Peyer's patch (tissue), 4 donors: ENCODE data around the gene ARIH1. TPM values are rescaled to one million over a fixed set of nuclear protein-coding genes. Genes with fewer than 3 reads are reported as not detected.
"Not testable (repeated sequence)": the region's sequence is repeated elsewhere in the genome, so short reads cannot be mapped to it uniquely, and the experiment has no call there.

Source experiments
- DNase-seq, 3 donors: peaks; one replicate each; pipeline ENCODE4 v3.0.0-alpha.2; 2017 to 2019
- H3K27ac ChIP-seq, 4 donors: fragments of 200-600 bp; sonication (generic); one replicate each; pipeline ENCODE4 v1.5.1; 2016 to 2019
- H3K27me3 ChIP-seq, 2 donors: fragments of 200-600 bp; sonication (generic); one replicate each; pipeline ENCODE4 v1.5.1; 2019
- H3K36me3 ChIP-seq, 3 donors: fragments of 200-600 bp; sonication (generic); one replicate each; pipeline ENCODE4 v1.5.1; 2016 to 2019
- H3K4me1 ChIP-seq, 4 donors: fragments of 200-600 bp; sonication (generic); one replicate each; pipeline ENCODE4 v1.5.1; 2016 to 2019
- H3K4me3 ChIP-seq, 4 donors: fragments of 200-600 bp; sonication (generic); 1 replicate in 3 of 4; 2 replicates in 1 of 4; pipeline ENCODE4 v1.5.1; 2016 to 2019; ENCODE audit warnings: mild to moderate bottlenecking in 1 of 4
- H3K9me3 ChIP-seq, 4 donors: fragments of 200-600 bp; sonication (generic); one replicate each; pipeline ENCODE4 v1.5.1; 2016 to 2019; ENCODE audit warnings: mild to moderate bottlenecking in 1 of 4
- POLR2A ChIP-seq, 2 donors: fragments of 450-650 bp; IDR thresholded peaks; one replicate each; pipeline ENCODE4 v1.5.1; 2017; ENCODE audit warnings: antibody characterized with exemption in 2 of 2, mild to moderate bottlenecking in 2 of 2, moderate library complexity in 2 of 2
- total RNA-seq, 4 donors: library from RNA; depleted of rRNA; stranded (reverse); fragments of >200 nt; gene quantifications; one replicate each; pipeline ENCODE4 v1.1.0, GENCODE V29; 2016
- TF ChIP-seq, protein P1 (sequence below), 6 experiments: fragments of 450-650 bp in 4 of 6; fragments of 200-600 bp in 2 of 6; sonication (generic) in 1 of 6; IDR thresholded peaks; one replicate each; pipeline ENCODE4 v1.5.1; 2017 to 2019; ENCODE audit warnings: antibody characterized with exemption in 6 of 6, mild to moderate bottlenecking in 3 of 6, moderate library complexity in 1 of 6

Gene ARIH1
- total RNA-seq, 4 donors from 2014 or later = 42.3 to 81.7 (median 52.3) TPM

- Histone ChIP-seq H3K9me3 (no peaks in the 10 kb centered on the region), H3K36me3 (no peaks in the 10 kb centered on the region), H3K27me3 (no peaks in the 10 kb centered on the region), H3K4me1 (no peaks in the 10 kb centered on the region), H3K4me3 (no peak overlapping the region), H3K27ac (no peak overlapping the region)
- no peak for DNase-seq
- TF ChIP-seq, protein P1, sequence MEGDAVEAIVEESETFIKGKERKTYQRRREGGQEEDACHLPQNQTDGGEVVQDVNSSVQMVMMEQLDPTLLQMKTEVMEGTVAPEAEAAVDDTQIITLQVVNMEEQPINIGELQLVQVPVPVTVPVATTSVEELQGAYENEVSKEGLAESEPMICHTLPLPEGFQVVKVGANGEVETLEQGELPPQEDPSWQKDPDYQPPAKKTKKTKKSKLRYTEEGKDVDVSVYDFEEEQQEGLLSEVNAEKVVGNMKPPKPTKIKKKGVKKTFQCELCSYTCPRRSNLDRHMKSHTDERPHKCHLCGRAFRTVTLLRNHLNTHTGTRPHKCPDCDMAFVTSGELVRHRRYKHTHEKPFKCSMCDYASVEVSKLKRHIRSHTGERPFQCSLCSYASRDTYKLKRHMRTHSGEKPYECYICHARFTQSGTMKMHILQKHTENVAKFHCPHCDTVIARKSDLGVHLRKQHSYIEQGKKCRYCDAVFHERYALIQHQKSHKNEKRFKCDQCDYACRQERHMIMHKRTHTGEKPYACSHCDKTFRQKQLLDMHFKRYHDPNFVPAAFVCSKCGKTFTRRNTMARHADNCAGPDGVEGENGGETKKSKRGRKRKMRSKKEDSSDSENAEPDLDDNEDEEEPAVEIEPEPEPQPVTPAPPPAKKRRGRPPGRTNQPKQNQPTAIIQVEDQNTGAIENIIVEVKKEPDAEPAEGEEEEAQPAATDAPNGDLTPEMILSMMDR (IDR thresholded peaks at IDR 0.05) = no peak
- TF ChIP-seq POLR2A (IDR thresholded peaks at IDR 0.05) = no peak
Observed at GRCh38 chr15:72604794-72605193, 130.7 kb downstream of the ARIH1 start.

GRCh38 chr15:72608084-72608483, 134.0 kb downstream of the ARIH1 start:
- H3K36me3 ChIP-seq, H3K27ac ChIP-seq, H3K4me3 ChIP-seq, H3K4me1 ChIP-seq, H3K9me3 ChIP-seq, DNase-seq, H3K27me3 ChIP-seq: not testable (repeated sequence)

GRCh38 chr15:72609862-72610261, 135.7 kb downstream of the ARIH1 start:
- TF ChIP-seq POLR2A (IDR thresholded peaks at IDR 0.05) = no peak
- TF ChIP-seq, protein P1 (IDR thresholded peaks at IDR 0.05) = no peak

DNA sequence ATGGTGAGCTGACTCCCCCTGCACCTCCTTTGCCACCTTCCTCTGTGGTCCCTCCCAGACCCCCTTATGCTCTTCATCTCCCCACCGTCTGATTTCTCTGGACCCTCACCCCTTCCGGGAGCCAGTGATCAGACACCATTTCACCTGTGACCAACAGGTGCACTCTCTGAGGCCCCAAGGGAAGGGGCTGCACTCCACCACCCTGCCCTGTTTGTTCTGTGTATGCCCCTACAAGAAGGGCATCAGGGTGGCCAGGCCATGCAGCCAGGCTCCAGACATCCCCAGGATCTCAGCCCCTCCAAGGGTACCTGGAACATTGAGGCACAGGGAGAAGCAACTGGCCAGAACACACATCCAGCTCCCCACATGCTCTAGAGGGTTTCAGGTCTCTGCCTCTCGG, 138.2 kb downstream of the ARIH1 start:
- not testable (repeated sequence) for H3K36me3 ChIP-seq, H3K27ac ChIP-seq, H3K27me3 ChIP-seq, DNase-seq, H3K4me3 ChIP-seq, H3K4me1 ChIP-seq, H3K9me3 ChIP-seq

More at GRCh38 chr15:72609862-72610261, 135.7 kb downstream of the ARIH1 start:
- Histone ChIP-seq H3K9me3 (no peaks in the 10 kb centered on the region), H3K36me3 (no peaks in the 10 kb centered on the region), H3K4me3 (no peak overlapping the region), H3K27ac (no peak overlapping the region), H3K27me3 (no peaks in the 10 kb centered on the region), H3K4me1 (no peaks in the 10 kb centered on the region)
- DNase-seq = no peak

GRCh38 chr15:72614810-72615532, 140.8 kb downstream of the ARIH1 start:
- H3K4me3 ChIP-seq = no peak overlapping the region
- H3K9me3 ChIP-seq = no peaks in the 10 kb centered on the region
- H3K27me3 ChIP-seq = no peaks in the 10 kb centered on the region
- no peaks in the 10 kb centered on the region for H3K4me1 ChIP-seq
- TF ChIP-seq, protein P1 (IDR thresholded peaks at IDR 0.05) = no peak
- no peak for TF ChIP-seq POLR2A (IDR thresholded peaks at IDR 0.05)
- no peak for DNase-seq
- H3K27ac ChIP-seq = no peak overlapping the region
- H3K36me3 ChIP-seq = no peaks in the 10 kb centered on the region

GRCh38 chr15:72615533-72616233, 141.6 kb downstream of the ARIH1 start:
- H3K27ac ChIP-seq, DNase-seq, H3K4me1 ChIP-seq, H3K4me3 ChIP-seq, H3K9me3 ChIP-seq, H3K27me3 ChIP-seq, H3K36me3 ChIP-seq: not testable (repeated sequence)

DNA sequence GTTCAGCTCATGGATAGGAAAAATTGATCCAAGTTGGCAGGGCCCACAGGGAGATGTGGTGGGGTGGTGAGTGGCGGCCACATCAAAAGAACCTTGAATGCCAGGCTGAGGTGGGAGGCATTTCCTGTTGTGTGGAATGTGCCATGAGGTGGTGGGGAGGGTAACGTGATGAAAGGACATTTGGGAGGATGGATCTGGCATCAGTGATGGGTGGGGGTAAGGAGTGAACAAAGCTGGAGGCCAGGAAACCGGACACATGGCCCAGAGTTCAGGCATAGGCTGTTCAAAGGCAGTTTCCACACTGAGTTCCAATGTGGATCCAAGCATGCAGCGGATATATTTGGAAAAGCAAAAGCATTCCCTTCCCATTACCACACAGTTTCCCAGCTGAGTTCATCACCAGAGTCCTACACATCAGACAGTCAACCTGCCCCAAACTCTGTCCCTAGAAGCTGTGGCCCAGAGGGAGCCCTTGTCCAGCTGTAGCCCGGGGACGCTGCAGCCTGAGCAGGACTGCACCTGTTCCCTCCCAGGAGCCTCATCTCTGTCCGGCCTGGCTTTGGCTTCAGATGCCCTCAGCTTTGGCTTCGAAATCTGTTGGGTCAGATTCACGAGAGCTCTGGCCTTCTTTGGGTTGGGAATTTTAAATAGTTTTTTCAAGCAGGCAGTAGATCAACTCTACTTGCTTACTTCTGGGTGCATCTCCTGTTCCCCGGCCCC, 142.5 kb downstream of the ARIH1 start:
- H3K27me3 ChIP-seq = no peaks in the 10 kb centered on the region
- no peak for TF ChIP-seq POLR2A (IDR thresholded peaks at IDR 0.05)
- TF ChIP-seq, protein P1 (IDR thresholded peaks at IDR 0.05) = no peak
- H3K4me3 ChIP-seq = no peak overlapping the region
- no peaks in the 10 kb centered on the region for H3K4me1 ChIP-seq
- no peaks in the 10 kb centered on the region for H3K9me3 ChIP-seq
- DNase-seq = no peak
- no peak overlapping the region for H3K27ac ChIP-seq
- H3K36me3 ChIP-seq = no peaks in the 10 kb centered on the region

DNA sequence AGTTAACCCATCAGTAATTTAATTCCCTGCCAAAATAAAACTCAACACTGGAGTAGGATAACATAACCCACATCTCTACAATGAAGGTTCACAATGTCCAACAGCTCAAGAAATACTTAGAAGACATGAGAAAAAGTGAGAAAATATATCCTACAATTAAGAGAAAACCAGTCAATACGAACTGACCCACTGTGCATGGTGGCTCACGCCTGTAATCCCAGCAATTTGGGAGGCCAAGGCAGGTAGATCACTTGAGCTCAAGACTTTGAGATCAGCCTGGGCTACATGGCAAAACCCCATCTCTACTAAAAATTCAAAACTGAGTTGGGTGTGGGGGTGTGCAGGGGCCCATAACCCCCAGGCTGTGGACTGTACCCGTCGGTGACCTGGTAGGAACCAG, 149.7 kb downstream of the ARIH1 start:
- not testable (repeated sequence) for H3K4me1 ChIP-seq, H3K36me3 ChIP-seq, H3K27ac ChIP-seq, H3K9me3 ChIP-seq, H3K27me3 ChIP-seq, DNase-seq, H3K4me3 ChIP-seq

- H3K27ac ChIP-seq, DNase-seq, H3K9me3 ChIP-seq, H3K4me3 ChIP-seq, H3K27me3 ChIP-seq, H3K36me3 ChIP-seq, H3K4me1 ChIP-seq: not testable (repeated sequence)
Observed at GRCh38 chr15:72626153-72626552, 152.0 kb downstream of the ARIH1 start.
